SK-N-MC (cell line): Measurements from ENCODE around the gene QRICH2.
A peak's percentile ranks its signal among the peaks of the same experiment; 100 is the strongest.

Experiments used
- EZH2 ChIP-seq: fragments of 200-600 bp; sonication (generic); IDR thresholded peaks from one replicate; pipeline ENCODE4 v1.6.1; 2017; ENCODE audit warnings: antibody characterized with exemption
- FOXP2 ChIP-seq: optimal IDR thresholded peaks from 2 replicates; pipeline ENCODE3; 2011; ENCODE audit warnings: mild to moderate bottlenecking, moderate library complexity; ENCODE audit not compliant: insufficient read depth; ENCODE audit errors: extremely low read length, control extremely low read depth
- POLR2AphosphoS5 ChIP-seq: IDR thresholded peaks from 2 replicates; pipeline ENCODE4 v1.6.1; 2012; ENCODE audit warnings: mild to moderate bottlenecking, low read depth, low read length, borderline replicate concordance

- no peak for TF ChIP-seq POLR2AphosphoS5
- TF ChIP-seq EZH2 = no peak
- peak; percentile 65 for TF ChIP-seq FOXP2
These were observed 43.1 kb downstream of the QRICH2 start, which contains the start of gene UBALD2 for GRCh38 chr17:76264755-76265623.
